Left ventricle myocardium superior (tissue), 1 donor: ENCODE data around the gene ZAR1L. TPM values are rescaled to one million over a fixed set of nuclear protein-coding genes. Genes with fewer than 3 reads are reported as not detected.

Experiments used
- ATAC-seq: fragments of 200-7000 bp; cut with Tn5 transposase; one replicate; pipeline ENCODE4 v1.9.1; 2020; ENCODE audit warnings: mild to moderate bottlenecking, moderate library complexity
- DNase-seq: peaks from one replicate; pipeline ENCODE4 v3.0.0-alpha.2; 2020
- intact Hi-C: fragments of 100-400 bp; cut with micrococcal nuclease; formaldehyde crosslinking; loops from one replicate; pipeline ENCODE4 v1.11.0; 2022
- total RNA-seq: library from RNA; stranded (reverse); fragmentation: NEBNext Ultra II Directional; extraction: Animal tissue kit (Norgen Biotek cat#: 25700); gene quantifications from one replicate; pipeline ENCODE4 v1.2.1, GENCODE V29; 2021
- donor health status: DM: no; HTN: yes; CAD: no; lungs with severe emphysema.

ZAR1L gene
- total RNA-seq, 1 donor from 2014 or later, result not detected

- intact Hi-C loops, result no loop called here
- DNase-seq (no peak), ATAC-seq (no peak)
Measured at GRCh38 chr13:32262619-32263018, 52.5 kb downstream of the ZAR1L start.

- intact Hi-C loops, result no loop called here
- DNase-seq, result no peak
Measured at GRCh38 chr13:32262165-32262564, 53.0 kb downstream of the ZAR1L start.

GRCh38 chr13:32261567-32261966 lies 53.6 kb downstream of the ZAR1L start:
- DNase-seq, result peak; percentile 79
- peak; percentile 90 for ATAC-seq
- intact Hi-C loops, result no loop called here

More at GRCh38 chr13:32262165-32262564, 53.0 kb downstream of the ZAR1L start:
- ATAC-seq, result no peak

GRCh38 chr13:32259116-32259515 lies 56.0 kb downstream of the ZAR1L start:
- DNase-seq (no peak), ATAC-seq (no peak)
- intact Hi-C loops, result no loop called here

- no peak for ATAC-seq
- intact Hi-C loops, result no loop called here
- no peak for DNase-seq
Measured at GRCh38 chr13:32257649-32258048, 57.5 kb downstream of the ZAR1L start.

GRCh38 chr13:32256243-32256642 lies 58.9 kb downstream of the ZAR1L start:
- ATAC-seq (no peak), DNase-seq (no peak)
- intact Hi-C loops, result no loop called here

GRCh38 chr13:32255724-32256109 lies 59.4 kb downstream of the ZAR1L start:
- no peak for DNase-seq
- intact Hi-C loops, result no loop called here
- ATAC-seq, result no peak

- no peak for DNase-seq
- intact Hi-C loops, result no loop called here
- peak; percentile 3 for ATAC-seq
Measured at GRCh38 chr13:32254916-32255723, 60.0 kb downstream of the ZAR1L start.

GRCh38 chr13:32254416-32254815 lies 60.7 kb downstream of the ZAR1L start:
- no peak for DNase-seq
- ATAC-seq, result peak; percentile 59
- intact Hi-C loops, result no loop called here

- DNase-seq (no peak), ATAC-seq (peak; percentile 71)
- intact Hi-C loops, result no loop called here
Measured at GRCh38 chr13:32253911-32254399, 61.2 kb downstream of the ZAR1L start.

Other genes with a start within 250 kb of the ZAR1L start
- gene BRCA2, start 145 bp upstream of the ZAR1L start, total RNA-seq, result 0.64 TPM
- 3.9 TPM for gene N4BP2L1, start 112.8 kb upstream of the ZAR1L start, total RNA-seq
- 123 TPM for gene N4BP2L2, start 223.4 kb upstream of the ZAR1L start, total RNA-seq